ENCODE measurements around the gene SSBP4.

Gene SSBP4

DNA sequence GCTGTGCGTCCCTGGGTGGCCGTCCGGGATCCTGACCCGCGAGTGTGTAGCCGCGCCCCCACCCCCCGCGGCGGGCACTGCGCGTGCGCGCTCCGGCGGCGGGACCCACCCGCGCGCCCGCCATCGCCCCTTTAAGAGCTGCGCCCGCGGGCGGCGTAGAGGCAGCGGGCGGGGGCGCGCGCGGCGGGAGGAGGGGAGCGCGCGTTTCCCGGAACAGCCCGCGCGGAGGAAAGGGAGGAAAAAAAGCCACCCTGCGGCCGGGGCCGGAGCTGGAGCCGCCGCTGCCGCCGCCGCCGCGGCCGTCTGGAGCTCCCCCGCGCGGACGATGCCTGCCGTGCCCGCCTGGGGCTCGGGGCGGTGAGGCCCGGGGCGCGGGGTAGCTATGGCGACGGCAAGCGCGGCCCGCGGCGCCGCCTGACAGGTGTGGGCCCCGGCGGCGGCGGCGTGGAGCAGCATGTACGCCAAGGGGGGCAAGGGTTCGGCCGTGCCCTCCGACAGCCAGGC lies at the start of gene SSBP4:
Gene SSBP4 (plus strand): TSS at position 204 of the 504 bp plus-strand sequence. CDS start 251 bp downstream, at position 455.
- Histone ChIP-seq H3K9me3 (ENCODE audit: control insufficient read depth, low read length) (no peaks in the 10 kb centered on the region), H3K4me3 (ENCODE audit: low read depth, low read length) (peak within 1 kb of the TSS; percentile 78), H3K27me3 (ENCODE audit: control insufficient read depth, insufficient read depth, low read length) (no peaks in the 10 kb centered on the region), H3K36me3 (ENCODE audit: control insufficient read depth, insufficient read depth, low read length) (no peaks in the 10 kb centered on the region), H3K79me2 (no peaks in the 10 kb centered on the region), H2AFZ (peak within 1 kb of the TSS; percentile 73), H3K9ac (no peak within 1 kb of the TSS), H3K27ac (peak within 1 kb of the TSS; percentile 51), H3K4me1 (peaks cover 22% of the 10 kb centered on the region), H3K4me2 (ENCODE audit: low read length) (peak within 1 kb of the TSS; percentile 86)
- TF ChIP-seq, protein P1, sequence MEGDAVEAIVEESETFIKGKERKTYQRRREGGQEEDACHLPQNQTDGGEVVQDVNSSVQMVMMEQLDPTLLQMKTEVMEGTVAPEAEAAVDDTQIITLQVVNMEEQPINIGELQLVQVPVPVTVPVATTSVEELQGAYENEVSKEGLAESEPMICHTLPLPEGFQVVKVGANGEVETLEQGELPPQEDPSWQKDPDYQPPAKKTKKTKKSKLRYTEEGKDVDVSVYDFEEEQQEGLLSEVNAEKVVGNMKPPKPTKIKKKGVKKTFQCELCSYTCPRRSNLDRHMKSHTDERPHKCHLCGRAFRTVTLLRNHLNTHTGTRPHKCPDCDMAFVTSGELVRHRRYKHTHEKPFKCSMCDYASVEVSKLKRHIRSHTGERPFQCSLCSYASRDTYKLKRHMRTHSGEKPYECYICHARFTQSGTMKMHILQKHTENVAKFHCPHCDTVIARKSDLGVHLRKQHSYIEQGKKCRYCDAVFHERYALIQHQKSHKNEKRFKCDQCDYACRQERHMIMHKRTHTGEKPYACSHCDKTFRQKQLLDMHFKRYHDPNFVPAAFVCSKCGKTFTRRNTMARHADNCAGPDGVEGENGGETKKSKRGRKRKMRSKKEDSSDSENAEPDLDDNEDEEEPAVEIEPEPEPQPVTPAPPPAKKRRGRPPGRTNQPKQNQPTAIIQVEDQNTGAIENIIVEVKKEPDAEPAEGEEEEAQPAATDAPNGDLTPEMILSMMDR (IDR thresholded peaks at IDR 0.05): no peak

DNA sequence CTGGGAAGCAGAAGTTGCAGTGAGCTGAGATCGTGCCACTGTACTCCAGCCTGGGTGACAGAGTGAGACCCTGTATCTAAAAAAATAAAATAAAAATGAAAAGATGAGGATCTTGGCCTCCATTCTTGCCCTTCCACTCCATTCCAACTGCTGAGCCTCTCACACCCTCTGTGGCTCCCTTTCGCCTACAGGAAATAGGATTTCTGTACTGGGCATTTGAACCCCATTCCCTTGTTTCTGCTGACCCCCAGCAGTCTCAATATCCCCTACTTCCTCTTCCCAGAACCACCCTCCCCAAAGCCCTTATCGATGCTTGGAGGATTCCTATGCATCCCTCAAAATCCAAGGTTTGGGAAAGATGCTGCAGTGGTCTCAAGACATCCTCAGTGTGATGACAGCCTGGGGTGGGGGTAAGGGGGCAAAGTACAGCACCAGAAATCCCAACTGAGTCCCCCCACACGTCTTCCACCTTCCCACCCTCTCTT lies 45.7 kb upstream of the SSBP4 start:
- TF ChIP-seq, protein P1 (IDR thresholded peaks at IDR 0.05): no peak
- H3K9ac ChIP-seq: no peak overlapping the region

DNA sequence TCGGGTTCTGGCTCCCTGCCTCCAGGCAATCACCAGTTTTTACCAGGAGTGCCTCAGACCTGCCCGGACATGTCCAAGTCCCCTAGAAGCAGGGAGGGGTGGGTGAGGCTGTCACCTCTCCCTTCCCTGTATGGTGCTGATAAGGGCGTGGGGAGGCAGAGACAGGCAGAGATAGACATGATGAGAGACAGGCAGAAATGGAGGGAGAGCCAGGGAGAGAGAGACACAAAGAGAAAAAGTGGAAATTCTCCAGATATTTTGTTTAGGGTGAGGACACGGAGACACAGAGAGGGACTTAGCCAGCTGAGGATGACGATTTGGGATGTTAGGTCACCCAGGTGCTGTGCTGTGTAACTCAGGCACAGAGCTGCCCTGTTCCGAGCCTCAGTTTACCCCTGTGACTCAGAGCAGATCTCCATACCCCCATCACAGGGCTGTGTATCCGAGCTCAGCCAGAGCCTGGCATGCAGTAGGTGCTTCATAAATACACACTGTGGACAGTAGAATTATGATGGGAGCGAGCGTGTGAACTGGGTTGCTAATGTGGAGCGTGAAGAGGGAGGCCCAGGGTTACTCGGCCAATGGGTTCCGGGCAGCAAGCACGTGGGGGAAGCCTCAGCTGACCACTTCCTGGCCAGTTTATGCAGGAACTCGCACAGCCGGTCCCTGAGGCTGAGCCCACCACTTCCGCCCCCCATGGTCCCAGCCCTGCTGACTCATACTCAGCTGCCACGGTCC lies 45.1 kb upstream of the SSBP4 start:
- H3K27ac ChIP-seq: peak overlapping the region; percentile 86
- peak overlapping the region; percentile 71 for H2AFZ ChIP-seq
- no peaks in the 10 kb centered on the region for H3K79me2 ChIP-seq
- H3K9ac ChIP-seq: no peak overlapping the region
- TF ChIP-seq, protein P1 (IDR thresholded peaks at IDR 0.05): no peak
- H3K4me3 ChIP-seq (ENCODE audit: low read depth, low read length): peak overlapping the region; percentile 49
- H3K27me3 ChIP-seq (ENCODE audit: control insufficient read depth, insufficient read depth, low read length): no peaks in the 10 kb centered on the region
- no peaks in the 10 kb centered on the region for H3K36me3 ChIP-seq (ENCODE audit: control insufficient read depth, insufficient read depth, low read length)
- H3K9me3 ChIP-seq (ENCODE audit: control insufficient read depth, low read length): no peaks in the 10 kb centered on the region
- H3K4me1 ChIP-seq: peaks cover 14% of the 10 kb centered on the region
- peak overlapping the region; percentile 34 for H3K4me2 ChIP-seq (ENCODE audit: low read length)

More for the DNA sequence above, 45.7 kb upstream of the SSBP4 start:
- no peaks in the 10 kb centered on the region for H3K36me3 ChIP-seq (ENCODE audit: control insufficient read depth, insufficient read depth, low read length)
- H3K27me3 ChIP-seq (ENCODE audit: control insufficient read depth, insufficient read depth, low read length): no peaks in the 10 kb centered on the region
- H3K4me3 ChIP-seq (ENCODE audit: low read depth, low read length): no peak overlapping the region
- H2AFZ ChIP-seq: peak overlapping the region; percentile 71
- H3K27ac ChIP-seq: peak overlapping the region; percentile 86
- no peaks in the 10 kb centered on the region for H3K9me3 ChIP-seq (ENCODE audit: control insufficient read depth, low read length)
- H3K79me2 ChIP-seq: no peaks in the 10 kb centered on the region
- H3K4me2 ChIP-seq (ENCODE audit: low read length): no peak overlapping the region
- H3K4me1 ChIP-seq: peaks cover 14% of the 10 kb centered on the region

DNA sequence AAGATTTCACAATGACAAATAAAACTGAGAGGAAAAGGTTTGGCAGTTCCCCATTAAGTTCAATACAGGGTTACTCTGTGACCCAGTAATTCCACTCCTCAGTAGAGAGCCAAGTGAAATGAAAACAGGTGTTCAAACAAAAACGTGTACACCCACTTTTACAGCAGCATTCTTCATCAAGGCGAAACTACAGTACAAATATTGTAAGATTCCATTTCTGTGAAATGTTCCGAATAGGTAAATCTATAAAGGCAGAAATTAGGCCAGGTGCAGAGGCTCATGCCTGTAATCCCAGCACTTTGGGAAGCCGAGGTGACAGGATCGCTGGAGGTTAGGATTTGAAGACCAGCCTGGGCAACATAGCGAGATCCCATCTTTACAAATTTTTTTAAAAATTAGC lies 42.2 kb upstream of the SSBP4 start:
- TF ChIP-seq, protein P1 (IDR thresholded peaks at IDR 0.05): no peak
- H3K9me3 ChIP-seq (ENCODE audit: control insufficient read depth, low read length): no peaks in the 10 kb centered on the region
- H3K79me2 ChIP-seq: no peaks in the 10 kb centered on the region
- H3K27me3 ChIP-seq (ENCODE audit: control insufficient read depth, insufficient read depth, low read length): no peaks in the 10 kb centered on the region
- no peak overlapping the region for H3K27ac ChIP-seq
- no peak overlapping the region for H2AFZ ChIP-seq
- H3K36me3 ChIP-seq (ENCODE audit: control insufficient read depth, insufficient read depth, low read length): no peaks in the 10 kb centered on the region
- peaks cover 22% of the 10 kb centered on the region for H3K4me1 ChIP-seq
- H3K9ac ChIP-seq: no peak overlapping the region
- no peak overlapping the region for H3K4me3 ChIP-seq (ENCODE audit: low read depth, low read length)
- no peak overlapping the region for H3K4me2 ChIP-seq (ENCODE audit: low read length)

Data from parathyroid adenoma (tissue), 2 donors.